GM12865 (cell line): Measurements from ENCODE around the gene SFXN3.

Experiments used
- DNase-seq: peaks from one replicate; pipeline ENCODE4 v3.0.0; 2010; ENCODE audit warnings: low read depth
- H3K4me3 ChIP-seq: 2 replicates; pipeline ENCODE4 v1.5.1; 2011; ENCODE audit warnings: mild to moderate bottlenecking, low read depth, low read length, control low read depth
- TF ChIP-seq, protein P1 (sequence below): IDR thresholded peaks from 2 replicates; pipeline ENCODE4 v1.5.1; 2011; ENCODE audit warnings: low read length, control low read depth, low read depth, inconsistent platforms; ENCODE audit not compliant: insufficient read depth; ENCODE audit errors: missing control alignments

Gene SFXN3

DNA sequence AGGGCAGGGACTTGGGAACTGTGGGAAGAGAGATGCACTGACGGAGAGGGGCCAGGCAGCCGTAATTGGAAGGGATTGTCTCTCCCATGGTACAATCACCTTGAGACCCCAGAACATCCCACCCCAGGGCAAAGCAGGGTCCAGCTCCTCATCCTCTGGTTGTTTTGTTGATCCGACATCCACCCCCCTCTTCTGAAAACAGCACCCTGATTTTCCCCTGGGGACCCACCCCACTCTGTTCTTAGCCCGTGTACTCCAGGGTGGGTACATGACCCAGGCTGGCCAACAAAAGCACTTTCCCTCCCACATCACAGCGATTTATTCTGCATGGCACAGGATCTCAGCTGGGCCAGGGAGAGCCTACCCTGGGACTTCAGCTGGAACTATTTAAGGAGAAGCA is 14.2 kb upstream of the SFXN3 start:
- H3K4me3 ChIP-seq = no peak overlapping the region
- TF ChIP-seq, protein P1, sequence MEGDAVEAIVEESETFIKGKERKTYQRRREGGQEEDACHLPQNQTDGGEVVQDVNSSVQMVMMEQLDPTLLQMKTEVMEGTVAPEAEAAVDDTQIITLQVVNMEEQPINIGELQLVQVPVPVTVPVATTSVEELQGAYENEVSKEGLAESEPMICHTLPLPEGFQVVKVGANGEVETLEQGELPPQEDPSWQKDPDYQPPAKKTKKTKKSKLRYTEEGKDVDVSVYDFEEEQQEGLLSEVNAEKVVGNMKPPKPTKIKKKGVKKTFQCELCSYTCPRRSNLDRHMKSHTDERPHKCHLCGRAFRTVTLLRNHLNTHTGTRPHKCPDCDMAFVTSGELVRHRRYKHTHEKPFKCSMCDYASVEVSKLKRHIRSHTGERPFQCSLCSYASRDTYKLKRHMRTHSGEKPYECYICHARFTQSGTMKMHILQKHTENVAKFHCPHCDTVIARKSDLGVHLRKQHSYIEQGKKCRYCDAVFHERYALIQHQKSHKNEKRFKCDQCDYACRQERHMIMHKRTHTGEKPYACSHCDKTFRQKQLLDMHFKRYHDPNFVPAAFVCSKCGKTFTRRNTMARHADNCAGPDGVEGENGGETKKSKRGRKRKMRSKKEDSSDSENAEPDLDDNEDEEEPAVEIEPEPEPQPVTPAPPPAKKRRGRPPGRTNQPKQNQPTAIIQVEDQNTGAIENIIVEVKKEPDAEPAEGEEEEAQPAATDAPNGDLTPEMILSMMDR = no peak
- DNase-seq = no peak

- no peak for DNase-seq
- H3K4me3 ChIP-seq = no peak overlapping the region
- TF ChIP-seq, protein P1 = no peak
Measured at GRCh38 chr10:101018118-101018599, 12.9 kb upstream of the SFXN3 start.

DNA sequence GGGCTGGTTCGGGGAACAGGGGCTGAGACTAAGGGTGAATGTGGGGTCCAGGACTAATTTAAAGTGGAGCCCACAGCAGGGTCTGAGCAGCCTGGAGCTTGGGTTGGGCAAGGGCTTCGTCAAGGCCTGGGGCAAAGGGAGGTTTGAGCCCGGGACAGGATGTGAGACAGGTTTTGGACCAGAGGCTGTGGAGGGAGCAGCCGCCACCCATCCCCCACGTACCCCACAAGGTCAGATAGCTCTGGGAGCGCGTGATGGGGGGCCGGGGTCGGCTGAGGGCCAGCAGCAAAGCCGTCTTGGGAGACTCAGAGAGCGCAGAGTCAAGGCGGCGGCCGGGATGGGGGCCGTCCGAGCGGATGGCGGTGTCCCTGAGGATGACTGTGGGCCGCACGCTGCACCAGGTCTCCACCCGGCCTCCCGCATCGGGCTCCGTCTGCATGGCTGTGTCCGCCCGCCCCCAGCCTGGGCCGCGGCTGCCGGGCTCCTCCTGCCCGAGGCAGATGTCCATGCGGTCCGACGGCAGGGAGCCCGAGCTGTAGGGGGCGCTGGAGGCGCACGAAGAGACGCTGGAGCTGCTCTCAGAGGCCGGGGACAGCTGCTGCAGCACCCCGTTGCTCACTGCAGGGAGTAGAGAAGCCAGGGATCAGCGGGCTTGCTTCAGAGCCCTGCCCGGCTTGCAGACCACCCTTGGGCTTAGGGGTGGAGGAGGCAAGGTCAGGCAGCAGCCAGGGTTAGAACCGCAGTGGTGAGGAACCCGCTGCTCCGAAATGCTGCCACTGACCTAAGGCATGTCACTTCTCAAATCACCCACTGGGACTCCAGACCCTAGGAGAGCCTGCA is 12.2 kb upstream of the SFXN3 start:
- TF ChIP-seq, protein P1 = peak; percentile 75
- no peak overlapping the region for H3K4me3 ChIP-seq
- DNase-seq = peak; percentile 67

DNA sequence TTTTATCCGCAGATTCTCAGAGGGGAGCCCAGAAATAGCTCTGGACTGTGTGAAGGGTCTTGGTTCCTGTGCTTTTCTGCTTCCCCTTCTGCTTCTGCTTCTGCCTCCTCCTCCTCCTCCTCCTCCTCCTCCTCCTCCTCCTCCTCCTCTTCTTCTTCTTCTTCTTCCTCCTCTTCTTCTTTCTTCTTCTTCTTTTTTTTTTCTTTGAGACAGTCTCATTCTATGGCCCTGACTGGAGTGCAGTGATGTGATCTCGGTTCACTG is 11.7 kb upstream of the SFXN3 start:
- TF ChIP-seq, protein P1 = no peak
- no peak overlapping the region for H3K4me3 ChIP-seq
- DNase-seq = no peak

DNA sequence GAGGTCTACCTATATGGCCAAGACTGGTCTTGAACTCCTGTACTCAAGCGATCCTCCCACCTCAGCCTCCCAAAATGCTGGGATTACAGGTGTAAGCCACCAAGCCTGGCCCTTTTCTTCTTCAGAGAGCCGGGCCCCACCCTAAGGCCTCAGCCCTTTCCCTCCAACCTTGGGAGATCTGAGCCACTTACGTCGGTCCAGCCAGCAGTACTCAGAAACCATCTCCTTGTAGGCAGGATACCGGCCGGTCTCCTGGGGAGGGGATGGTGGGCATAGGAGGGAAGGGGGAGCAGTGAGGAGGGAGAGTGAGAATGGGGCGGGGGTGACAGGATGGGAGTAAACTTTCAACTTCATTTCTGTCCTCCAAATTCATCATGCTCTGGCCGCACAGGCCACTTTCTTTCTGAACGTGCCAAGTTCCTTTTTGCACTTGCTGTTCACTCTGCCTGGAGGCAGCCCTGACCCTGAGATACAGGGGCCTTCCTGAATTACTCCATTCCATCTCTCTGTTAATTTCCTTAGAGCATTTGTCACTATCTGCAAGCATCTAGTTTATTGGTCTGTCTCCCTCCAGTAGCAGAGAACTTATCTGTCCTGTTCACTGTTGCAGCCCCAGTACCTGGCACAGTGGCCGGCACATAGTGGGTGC is 10.5 kb upstream of the SFXN3 start:
- no peak overlapping the region for H3K4me3 ChIP-seq
- no peak for DNase-seq
- TF ChIP-seq, protein P1 = no peak

- TF ChIP-seq, protein P1 = no peak
- no peak overlapping the region for H3K4me3 ChIP-seq
- no peak for DNase-seq
Measured at GRCh38 chr10:101021239-101021638, 9.8 kb upstream of the SFXN3 start.
